ENCODE data around the gene MTERF1. TPM values are rescaled to one million over a fixed set of nuclear protein-coding genes. Genes with fewer than 3 reads are reported as not detected.

MTERF1 gene
- total and polyA plus RNA-seq, 2 experiments from 2014 or later: 14.5 to 19.7 TPM

DNA sequence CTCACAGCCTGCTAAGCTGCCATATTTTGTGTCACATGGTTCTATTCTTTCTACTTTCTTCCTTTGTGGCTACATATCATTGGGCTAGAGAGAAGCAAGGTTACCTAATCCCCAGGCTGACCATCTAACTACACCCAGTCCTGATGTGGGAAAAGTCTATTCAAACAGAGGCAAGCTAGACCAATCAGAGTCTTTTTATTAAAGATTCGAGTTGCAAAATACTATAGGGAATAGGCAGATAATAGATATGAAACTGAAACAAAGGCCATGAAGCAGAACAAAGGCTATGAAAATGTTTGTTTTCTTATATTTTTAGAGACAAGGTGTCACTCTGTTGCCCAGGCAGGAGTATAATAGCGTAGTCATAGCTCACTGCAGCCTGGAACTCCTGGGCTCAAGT is 36.7 kb downstream of the MTERF1 start:
- H3K79me2 ChIP-seq (replicated peaks; ENCODE audit: insufficient read depth): no peaks in the 10 kb centered on the region
- Mint-ChIP-seq H3K4me3 (no peak overlapping the region), H3K9me3 (peaks cover 18% of the 10 kb centered on the region), H3K27ac (no peak overlapping the region), H3K36me3 (ENCODE audit: low read depth) (0 out of 3 replicates have a peak, but pooled peaks cover 7% of the 10 kb centered on the region), H3K4me1 (no peaks in the 10 kb centered on the region), H3K27me3 (ENCODE audit: insufficient read depth, low read depth, poor library complexity) (no peaks in the 10 kb centered on the region)
- TF ChIP-seq, protein P1, sequence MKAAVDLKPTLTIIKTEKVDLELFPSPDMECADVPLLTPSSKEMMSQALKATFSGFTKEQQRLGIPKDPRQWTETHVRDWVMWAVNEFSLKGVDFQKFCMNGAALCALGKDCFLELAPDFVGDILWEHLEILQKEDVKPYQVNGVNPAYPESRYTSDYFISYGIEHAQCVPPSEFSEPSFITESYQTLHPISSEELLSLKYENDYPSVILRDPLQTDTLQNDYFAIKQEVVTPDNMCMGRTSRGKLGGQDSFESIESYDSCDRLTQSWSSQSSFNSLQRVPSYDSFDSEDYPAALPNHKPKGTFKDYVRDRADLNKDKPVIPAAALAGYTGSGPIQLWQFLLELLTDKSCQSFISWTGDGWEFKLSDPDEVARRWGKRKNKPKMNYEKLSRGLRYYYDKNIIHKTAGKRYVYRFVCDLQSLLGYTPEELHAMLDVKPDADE (IDR thresholded peaks at IDR 0.05): no peak
- TF ChIP-seq, protein P2, sequence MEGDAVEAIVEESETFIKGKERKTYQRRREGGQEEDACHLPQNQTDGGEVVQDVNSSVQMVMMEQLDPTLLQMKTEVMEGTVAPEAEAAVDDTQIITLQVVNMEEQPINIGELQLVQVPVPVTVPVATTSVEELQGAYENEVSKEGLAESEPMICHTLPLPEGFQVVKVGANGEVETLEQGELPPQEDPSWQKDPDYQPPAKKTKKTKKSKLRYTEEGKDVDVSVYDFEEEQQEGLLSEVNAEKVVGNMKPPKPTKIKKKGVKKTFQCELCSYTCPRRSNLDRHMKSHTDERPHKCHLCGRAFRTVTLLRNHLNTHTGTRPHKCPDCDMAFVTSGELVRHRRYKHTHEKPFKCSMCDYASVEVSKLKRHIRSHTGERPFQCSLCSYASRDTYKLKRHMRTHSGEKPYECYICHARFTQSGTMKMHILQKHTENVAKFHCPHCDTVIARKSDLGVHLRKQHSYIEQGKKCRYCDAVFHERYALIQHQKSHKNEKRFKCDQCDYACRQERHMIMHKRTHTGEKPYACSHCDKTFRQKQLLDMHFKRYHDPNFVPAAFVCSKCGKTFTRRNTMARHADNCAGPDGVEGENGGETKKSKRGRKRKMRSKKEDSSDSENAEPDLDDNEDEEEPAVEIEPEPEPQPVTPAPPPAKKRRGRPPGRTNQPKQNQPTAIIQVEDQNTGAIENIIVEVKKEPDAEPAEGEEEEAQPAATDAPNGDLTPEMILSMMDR (conservative IDR thresholded peaks at IDR 0.05; ENCODE audit: low read depth in 2 of 2): no peak
- TF ChIP-seq, protein P3, sequence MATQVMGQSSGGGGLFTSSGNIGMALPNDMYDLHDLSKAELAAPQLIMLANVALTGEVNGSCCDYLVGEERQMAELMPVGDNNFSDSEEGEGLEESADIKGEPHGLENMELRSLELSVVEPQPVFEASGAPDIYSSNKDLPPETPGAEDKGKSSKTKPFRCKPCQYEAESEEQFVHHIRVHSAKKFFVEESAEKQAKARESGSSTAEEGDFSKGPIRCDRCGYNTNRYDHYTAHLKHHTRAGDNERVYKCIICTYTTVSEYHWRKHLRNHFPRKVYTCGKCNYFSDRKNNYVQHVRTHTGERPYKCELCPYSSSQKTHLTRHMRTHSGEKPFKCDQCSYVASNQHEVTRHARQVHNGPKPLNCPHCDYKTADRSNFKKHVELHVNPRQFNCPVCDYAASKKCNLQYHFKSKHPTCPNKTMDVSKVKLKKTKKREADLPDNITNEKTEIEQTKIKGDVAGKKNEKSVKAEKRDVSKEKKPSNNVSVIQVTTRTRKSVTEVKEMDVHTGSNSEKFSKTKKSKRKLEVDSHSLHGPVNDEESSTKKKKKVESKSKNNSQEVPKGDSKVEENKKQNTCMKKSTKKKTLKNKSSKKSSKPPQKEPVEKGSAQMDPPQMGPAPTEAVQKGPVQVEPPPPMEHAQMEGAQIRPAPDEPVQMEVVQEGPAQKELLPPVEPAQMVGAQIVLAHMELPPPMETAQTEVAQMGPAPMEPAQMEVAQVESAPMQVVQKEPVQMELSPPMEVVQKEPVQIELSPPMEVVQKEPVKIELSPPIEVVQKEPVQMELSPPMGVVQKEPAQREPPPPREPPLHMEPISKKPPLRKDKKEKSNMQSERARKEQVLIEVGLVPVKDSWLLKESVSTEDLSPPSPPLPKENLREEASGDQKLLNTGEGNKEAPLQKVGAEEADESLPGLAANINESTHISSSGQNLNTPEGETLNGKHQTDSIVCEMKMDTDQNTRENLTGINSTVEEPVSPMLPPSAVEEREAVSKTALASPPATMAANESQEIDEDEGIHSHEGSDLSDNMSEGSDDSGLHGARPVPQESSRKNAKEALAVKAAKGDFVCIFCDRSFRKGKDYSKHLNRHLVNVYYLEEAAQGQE (IDR thresholded peaks at IDR 0.05; ENCODE audit: unreplicated experiment): no peak
- no peak for TF ChIP-seq JUNB (IDR thresholded peaks at IDR 0.05; ENCODE audit: unreplicated experiment)
- TF ChIP-seq, protein P4, sequence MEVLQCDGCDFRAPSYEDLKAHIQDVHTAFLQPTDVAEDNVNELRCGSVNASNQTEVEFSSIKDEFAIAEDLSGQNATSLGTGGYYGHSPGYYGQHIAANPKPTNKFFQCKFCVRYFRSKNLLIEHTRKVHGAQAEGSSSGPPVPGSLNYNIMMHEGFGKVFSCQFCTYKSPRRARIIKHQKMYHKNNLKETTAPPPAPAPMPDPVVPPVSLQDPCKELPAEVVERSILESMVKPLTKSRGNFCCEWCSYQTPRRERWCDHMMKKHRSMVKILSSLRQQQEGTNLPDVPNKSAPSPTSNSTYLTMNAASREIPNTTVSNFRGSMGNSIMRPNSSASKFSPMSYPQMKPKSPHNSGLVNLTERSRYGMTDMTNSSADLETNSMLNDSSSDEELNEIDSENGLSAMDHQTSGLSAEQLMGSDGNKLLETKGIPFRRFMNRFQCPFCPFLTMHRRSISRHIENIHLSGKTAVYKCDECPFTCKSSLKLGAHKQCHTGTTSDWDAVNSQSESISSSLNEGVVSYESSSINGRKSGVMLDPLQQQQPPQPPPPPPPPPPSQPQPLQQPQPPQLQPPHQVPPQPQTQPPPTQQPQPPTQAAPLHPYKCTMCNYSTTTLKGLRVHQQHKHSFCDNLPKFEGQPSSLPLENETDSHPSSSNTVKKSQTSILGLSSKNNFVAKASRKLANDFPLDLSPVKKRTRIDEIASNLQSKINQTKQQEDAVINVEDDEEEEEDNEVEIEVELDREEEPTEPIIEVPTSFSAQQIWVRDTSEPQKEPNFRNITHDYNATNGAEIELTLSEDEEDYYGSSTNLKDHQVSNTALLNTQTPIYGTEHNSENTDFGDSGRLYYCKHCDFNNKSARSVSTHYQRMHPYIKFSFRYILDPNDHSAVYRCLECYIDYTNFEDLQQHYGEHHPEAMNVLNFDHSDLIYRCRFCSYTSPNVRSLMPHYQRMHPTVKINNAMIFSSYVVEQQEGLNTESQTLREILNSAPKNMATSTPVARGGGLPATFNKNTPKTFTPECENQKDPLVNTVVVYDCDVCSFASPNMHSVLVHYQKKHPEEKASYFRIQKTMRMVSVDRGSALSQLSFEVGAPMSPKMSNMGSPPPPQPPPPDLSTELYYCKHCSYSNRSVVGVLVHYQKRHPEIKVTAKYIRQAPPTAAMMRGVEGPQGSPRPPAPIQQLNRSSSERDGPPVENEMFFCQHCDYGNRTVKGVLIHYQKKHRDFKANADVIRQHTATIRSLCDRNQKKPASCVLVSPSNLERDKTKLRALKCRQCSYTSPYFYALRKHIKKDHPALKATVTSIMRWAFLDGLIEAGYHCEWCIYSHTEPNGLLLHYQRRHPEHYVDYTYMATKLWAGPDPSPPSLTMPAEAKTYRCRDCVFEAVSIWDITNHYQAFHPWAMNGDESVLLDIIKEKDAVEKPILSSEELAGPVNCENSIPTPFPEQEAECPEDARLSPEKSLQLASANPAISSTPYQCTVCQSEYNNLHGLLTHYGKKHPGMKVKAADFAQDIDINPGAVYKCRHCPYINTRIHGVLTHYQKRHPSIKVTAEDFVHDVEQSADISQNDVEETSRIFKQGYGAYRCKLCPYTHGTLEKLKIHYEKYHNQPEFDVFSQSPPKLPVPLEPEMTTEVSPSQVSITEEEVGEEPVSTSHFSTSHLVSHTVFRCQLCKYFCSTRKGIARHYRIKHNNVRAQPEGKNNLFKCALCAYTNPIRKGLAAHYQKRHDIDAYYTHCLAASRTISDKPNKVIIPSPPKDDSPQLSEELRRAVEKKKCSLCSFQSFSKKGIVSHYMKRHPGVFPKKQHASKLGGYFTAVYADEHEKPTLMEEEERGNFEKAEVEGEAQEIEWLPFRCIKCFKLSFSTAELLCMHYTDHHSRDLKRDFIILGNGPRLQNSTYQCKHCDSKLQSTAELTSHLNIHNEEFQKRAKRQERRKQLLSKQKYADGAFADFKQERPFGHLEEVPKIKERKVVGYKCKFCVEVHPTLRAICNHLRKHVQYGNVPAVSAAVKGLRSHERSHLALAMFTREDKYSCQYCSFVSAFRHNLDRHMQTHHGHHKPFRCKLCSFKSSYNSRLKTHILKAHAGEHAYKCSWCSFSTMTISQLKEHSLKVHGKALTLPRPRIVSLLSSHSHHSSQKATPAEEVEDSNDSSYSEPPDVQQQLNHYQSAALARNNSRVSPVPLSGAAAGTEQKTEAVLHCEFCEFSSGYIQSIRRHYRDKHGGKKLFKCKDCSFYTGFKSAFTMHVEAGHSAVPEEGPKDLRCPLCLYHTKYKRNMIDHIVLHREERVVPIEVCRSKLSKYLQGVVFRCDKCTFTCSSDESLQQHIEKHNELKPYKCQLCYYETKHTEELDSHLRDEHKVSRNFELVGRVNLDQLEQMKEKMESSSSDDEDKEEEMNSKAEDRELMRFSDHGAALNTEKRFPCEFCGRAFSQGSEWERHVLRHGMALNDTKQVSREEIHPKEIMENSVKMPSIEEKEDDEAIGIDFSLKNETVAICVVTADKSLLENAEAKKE (CRISPR knock-in tag; IDR thresholded peaks at IDR 0.05): no peak
- TF ChIP-seq ZNF331 (CRISPR knock-in tag; IDR thresholded peaks at IDR 0.05; ENCODE audit: low read depth): no peak
- TF ChIP-seq NANOG (IDR thresholded peaks at IDR 0.05; ENCODE audit: borderline replicate concordance): no peak
- no peak for TF ChIP-seq CREB1 (CRISPR knock-in tag; IDR thresholded peaks at IDR 0.05; ENCODE audit: low read depth)
- TF ChIP-seq POLR2AphosphoS5 (IDR thresholded peaks at IDR 0.05; ENCODE audit: low read depth): no peak
- TF ChIP-seq EZH2phosphoT487 (IDR thresholded peaks at IDR 0.05; ENCODE audit: unreplicated experiment): no peak
- TF ChIP-seq ZNF114 (CRISPR knock-in tag; IDR thresholded peaks at IDR 0.05): no peak
- TF ChIP-seq STAT1 (IDR thresholded peaks at IDR 0.05; ENCODE audit: unreplicated experiment): no peak
- TF ChIP-seq EZH2 (IDR thresholded peaks at IDR 0.05; ENCODE audit: low read depth, unreplicated experiment): no peak
- H4K20me1 ChIP-seq (replicated peaks; ENCODE audit: insufficient read depth): no peaks in the 10 kb centered on the region
- H3F3A ChIP-seq (replicated peaks; ENCODE audit: low read depth): no peaks in the 10 kb centered on the region
- no peaks in the 10 kb centered on the region for H3K4me1 ChIP-seq (ENCODE audit: insufficient read depth)
- H3K9me2 ChIP-seq (ENCODE audit: insufficient read depth): no peaks in the 10 kb centered on the region
- H3K27ac ChIP-seq (ENCODE audit: low read depth): no peak overlapping the region
- H3K4me3 ChIP-seq: no peak overlapping the region
- no peak overlapping the region for H3K4me2 ChIP-seq
- DNase-seq (ENCODE audit: low spot score) (no peak), ATAC-seq (no peak)
- H3K36me3 ChIP-seq (ENCODE audit: insufficient read depth): no peaks in the 10 kb centered on the region
- H2AFZ ChIP-seq: no peak overlapping the region
- H3K27me3 ChIP-seq (ENCODE audit: insufficient read depth): no peaks in the 10 kb centered on the region
